GM19025 (cell line): Measurements from ENCODE around the gene KDM2A.

Source experiments
- ATAC-seq: cut with Tn5 transposase; IDR thresholded peaks from one replicate; pipeline ENCODE4 v1.9.1; 2021; ENCODE audit warnings: mild to moderate bottlenecking, low read depth, moderate library complexity; ENCODE audit not compliant: unreplicated experiment

KDM2A gene

GRCh38 chr11:67118801-67119584, at the start of gene KDM2A:
Gene KDM2A, plus strand, starts transcription at chr11:67119263. Its CDS starts 2,054 bp downstream, at chr11:67121317.
- peak; percentile 71 for ATAC-seq

- no peak for ATAC-seq
Measured at GRCh38 chr11:67071420-67072284, 47.4 kb upstream of the KDM2A start.

- no peak for ATAC-seq
Measured at GRCh38 chr11:67072295-67072694, 46.8 kb upstream of the KDM2A start.

DNA sequence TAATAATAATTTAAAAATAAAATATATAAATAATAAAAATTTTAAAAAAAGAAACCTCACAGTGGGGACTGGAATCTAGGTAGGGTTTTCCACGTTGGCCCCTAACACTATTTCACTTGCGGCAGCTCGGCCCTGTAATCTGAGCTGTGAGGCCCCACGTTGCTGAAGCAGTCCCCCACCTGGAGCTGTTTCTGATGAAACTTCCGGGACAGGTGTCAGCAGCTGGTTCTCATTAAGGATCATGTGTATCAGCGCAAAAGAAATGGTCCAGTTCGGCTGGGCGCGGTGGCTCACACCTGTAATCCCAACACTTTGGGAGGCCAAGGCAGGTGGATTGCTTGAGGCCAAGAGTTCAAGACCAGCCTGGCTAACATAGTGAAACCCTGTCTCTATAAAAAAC, 45.2 kb upstream of the KDM2A start:
- ATAC-seq: no peak

DNA sequence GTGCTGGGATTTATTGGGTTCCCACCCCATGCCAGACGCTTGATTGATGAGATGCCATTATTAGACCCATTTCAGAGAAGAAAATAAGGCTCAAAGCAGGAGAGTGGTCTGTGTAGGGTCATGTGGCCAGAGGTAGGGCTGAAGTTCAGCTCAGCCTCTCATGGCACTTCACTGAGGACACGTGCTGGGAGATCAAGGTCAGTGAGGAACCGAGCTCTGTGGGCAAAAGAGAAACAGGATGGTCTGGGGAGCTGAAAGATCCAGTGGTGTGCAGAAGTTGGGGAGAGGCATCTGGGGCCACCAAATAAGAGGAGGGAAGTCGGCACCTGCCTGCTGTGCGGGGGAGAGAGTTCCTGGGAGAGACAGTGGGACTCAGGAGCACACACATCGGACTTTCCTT, 42.9 kb upstream of the KDM2A start:
- no peak for ATAC-seq

- ATAC-seq: no peak
Measured at GRCh38 chr11:67079065-67079705, 39.9 kb upstream of the KDM2A start.

DNA sequence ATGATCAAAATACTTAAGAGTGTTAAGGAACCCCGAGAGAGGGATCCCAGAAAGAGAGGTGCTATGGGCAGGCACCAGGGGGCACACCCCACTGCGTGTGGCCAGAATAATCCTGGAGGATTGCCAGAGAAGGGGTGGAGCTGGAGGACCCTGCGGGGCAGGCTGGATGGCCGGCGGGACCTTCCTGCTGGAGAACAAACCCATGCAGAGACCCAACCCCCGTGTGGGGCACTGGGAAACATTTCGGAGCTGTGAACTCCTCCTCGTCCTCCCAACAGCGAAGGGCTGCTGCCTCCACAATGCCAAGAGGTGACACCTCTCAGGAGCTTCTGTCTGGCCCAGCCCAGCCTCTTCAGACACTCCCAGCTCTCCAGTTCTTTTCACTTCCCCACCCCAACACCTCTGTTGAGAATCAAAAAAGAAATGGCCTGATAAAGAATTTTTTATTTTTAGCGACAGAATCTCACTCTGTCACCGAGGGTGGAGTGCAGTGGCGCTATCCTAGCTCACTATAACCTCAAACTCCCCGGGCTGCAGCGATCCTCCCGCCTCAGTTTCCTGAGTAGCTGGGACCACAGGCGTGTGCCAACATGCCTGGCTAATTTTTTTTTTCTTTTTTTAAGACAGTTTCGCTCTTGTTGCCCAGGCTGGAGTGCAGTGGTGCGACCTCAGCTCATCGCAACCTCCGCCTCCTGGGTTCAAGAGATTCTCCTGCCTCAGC, 36.8 kb upstream of the KDM2A start:
- no peak for ATAC-seq

DNA sequence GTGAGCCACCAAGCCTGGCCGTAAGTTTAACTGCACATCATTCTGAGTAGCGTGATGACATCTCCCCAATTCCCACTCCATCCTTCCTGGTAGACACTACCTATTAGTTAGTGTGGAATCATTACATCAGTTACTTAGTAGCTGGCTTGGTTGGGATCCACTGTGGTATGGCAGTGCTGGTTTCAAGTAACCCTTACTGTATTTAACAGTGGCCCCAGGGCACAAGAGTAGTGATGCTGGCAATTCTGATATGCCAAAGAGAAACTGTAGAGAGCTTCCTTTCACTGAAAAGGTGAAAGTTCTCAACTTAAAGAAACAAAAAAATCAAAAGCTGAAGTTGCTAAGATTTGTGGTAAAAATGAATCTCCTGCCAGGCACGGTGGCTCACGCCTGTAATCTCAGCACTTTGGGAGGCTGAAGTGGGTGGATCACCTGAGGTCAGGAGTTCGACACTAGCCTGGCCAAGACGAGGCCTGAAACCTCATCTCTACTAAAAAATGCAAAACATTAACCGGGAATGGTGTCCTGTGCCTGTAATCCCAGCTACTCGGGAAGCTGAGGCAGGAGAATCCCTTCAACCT, 35.2 kb upstream of the KDM2A start:
- no peak for ATAC-seq

DNA sequence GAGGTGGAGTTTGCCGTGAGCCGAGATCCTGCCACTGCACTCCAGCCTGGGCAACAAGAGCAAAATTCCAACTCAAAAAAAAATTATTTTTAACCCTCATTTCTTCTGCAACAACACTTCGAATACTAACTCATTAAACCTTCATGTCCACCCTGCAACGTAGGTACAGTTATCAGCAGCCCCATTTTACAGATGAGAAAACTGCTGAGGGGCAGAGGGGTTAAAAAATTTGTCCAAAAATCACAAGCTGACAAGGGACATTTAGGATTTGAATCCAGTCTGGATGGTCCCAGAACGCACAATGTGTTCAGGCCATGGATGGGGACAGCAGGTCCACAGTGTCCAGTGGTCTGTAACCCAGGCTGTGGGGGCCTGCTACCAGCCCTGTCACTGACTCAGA, 33.4 kb upstream of the KDM2A start:
- no peak for ATAC-seq

GRCh38 chr11:67090717-67091116, 28.3 kb upstream of the KDM2A start:
- ATAC-seq: no peak

DNA sequence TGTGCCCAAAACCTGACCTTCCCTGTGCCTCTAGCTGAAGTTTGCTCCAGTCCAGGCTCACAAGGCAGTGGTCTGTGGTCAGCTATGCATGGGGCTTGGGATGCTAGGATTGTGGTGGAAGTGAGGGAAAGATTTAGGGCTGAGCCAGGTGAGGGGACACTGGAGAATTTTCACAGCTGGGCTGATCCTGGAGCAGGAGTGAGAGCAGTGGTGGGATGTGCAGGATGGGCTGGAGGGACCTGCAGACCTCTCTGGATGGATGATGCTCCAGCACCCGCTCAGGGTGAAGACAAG, 23.9 kb upstream of the KDM2A start:
- ATAC-seq: no peak

- no peak for ATAC-seq
Measured at GRCh38 chr11:67098799-67099429, 20.1 kb upstream of the KDM2A start.

- no peak for ATAC-seq
Measured at GRCh38 chr11:67099831-67100324, 19.2 kb upstream of the KDM2A start.

- ATAC-seq: no peak
Measured at GRCh38 chr11:67102664-67103063, 16.4 kb upstream of the KDM2A start.

GRCh38 chr11:67105964-67106363, 13.1 kb upstream of the KDM2A start:
- ATAC-seq: no peak

GRCh38 chr11:67111261-67111660, 7.8 kb upstream of the KDM2A start:
- ATAC-seq: no peak

- ATAC-seq: peak; percentile 68
Measured at GRCh38 chr11:67113231-67113721, 5.8 kb upstream of the KDM2A start.

DNA sequence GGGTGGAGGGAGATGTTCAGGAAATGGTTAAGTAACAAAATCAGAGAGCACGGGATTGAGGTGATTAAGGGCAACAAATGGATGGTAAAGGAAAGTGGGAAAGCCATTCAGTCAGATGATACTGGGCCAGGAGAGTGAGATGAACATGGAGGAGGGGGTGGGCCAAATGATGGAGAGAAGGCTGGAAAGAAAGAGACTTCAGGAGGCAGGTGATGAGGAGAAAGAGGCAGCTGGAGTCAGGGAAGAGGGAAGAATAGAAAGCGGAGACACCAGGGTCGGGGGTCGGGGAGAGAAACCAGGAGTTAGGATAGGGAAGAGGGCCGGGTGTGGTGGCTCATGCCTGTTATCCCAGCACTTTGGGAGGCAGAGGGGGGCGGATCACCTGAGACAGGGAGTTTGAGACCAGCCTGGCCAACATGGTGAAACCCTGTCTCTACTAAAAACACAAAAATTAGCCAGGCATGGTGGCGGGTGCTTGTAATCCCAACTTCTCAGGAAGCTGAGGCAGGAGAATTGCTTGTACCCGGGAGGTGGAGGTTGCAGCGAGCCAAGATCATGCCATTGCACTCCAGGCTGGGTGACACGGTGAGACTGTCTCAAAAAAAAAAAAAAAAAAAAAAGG, 4.7 kb upstream of the KDM2A start:
- ATAC-seq: no peak

GRCh38 chr11:67116758-67117105, 2.3 kb upstream of the KDM2A start:
- ATAC-seq: no peak
